CD14-positive monocyte (primary cell): ENCODE measurements around the gene IRS2. TPM values are rescaled to one million over a fixed set of nuclear protein-coding genes. Genes with fewer than 3 reads are reported as not detected.

Experiments used
- DNase-seq, 3 donors: peaks; one replicate each; pipeline ENCODE4 v3.0.0-alpha.2; 2011 to 2022
- H2AFZ ChIP-seq: 2 replicates; pipeline ENCODE4 v1.6.0; 2012; ENCODE audit warnings: mild to moderate bottlenecking, low read depth, low read length, inconsistent platforms; ENCODE audit not compliant: insufficient read depth, poor library complexity, severe bottlenecking
- H3K27ac ChIP-seq, 2 donors: 1 replicate in 1 of 2; 2 replicates in 1 of 2; pipeline ENCODE4 v1.5.1; 2012 to 2013; ENCODE audit warnings: low read length in 2 of 2, control low read depth in 1 of 2, inconsistent platforms in 1 of 2, low read depth in 1 of 2, mild to moderate bottlenecking in 1 of 2
- H3K27me3 ChIP-seq, 2 donors: one replicate each; pipeline versions ENCODE4 v1.6.0 to v1.6.1; 2011 to 2013; ENCODE audit warnings: low read length in 2 of 2; ENCODE audit not compliant: control insufficient read depth in 2 of 2, insufficient read depth in 2 of 2
- H3K36me3 ChIP-seq, 2 donors: replicated peaks in 1 of 2; 1 replicate in 1 of 2; 2 replicates in 1 of 2; pipeline versions ENCODE4 v1.5.1 to v1.6.1; 2012 to 2013; ENCODE audit warnings: low read length in 2 of 2, control low read depth in 1 of 2, inconsistent platforms in 1 of 2, mild to moderate bottlenecking in 1 of 2; ENCODE audit not compliant: insufficient read depth in 2 of 2, control insufficient read depth in 1 of 2
- H3K4me1 ChIP-seq, 2 donors: 1 replicate in 1 of 2; 2 replicates in 1 of 2; pipeline versions ENCODE4 v1.5.1 to v1.6.1; 2012 to 2013; ENCODE audit warnings: low read length in 2 of 2, control low read depth in 1 of 2, inconsistent platforms in 1 of 2, mild to moderate bottlenecking in 1 of 2, moderate library complexity in 1 of 2; ENCODE audit not compliant: insufficient read depth in 2 of 2, control insufficient read depth in 1 of 2
- H3K4me2 ChIP-seq: replicated peaks from 2 replicates; pipeline ENCODE3; 2012; ENCODE audit warnings: low read length, moderate library complexity, mild to moderate bottlenecking; ENCODE audit not compliant: poor library complexity, severe bottlenecking; ENCODE audit errors: extremely low read depth
- H3K4me3 ChIP-seq, 3 experiments: fragments of 200-600 bp in 1 of 3; sonication (generic) in 1 of 3; replicated peaks in 1 of 3; 1 replicate in 2 of 3; 2 replicates in 1 of 3; pipeline ENCODE4 v1.5.1; 2011 to 2013; ENCODE audit warnings: low read length in 3 of 3, mild to moderate bottlenecking in 3 of 3, control low read depth in 2 of 3, low read depth in 2 of 3, inconsistent platforms in 1 of 3, moderate library complexity in 1 of 3
- H3K79me2 ChIP-seq: 2 replicates; pipeline ENCODE4 v1.6.0; 2012; ENCODE audit warnings: mild to moderate bottlenecking, control low read depth, inconsistent platforms, low read length, moderate library complexity; ENCODE audit not compliant: insufficient read depth
- H3K9ac ChIP-seq: 2 replicates; pipeline ENCODE4 v1.6.0; 2017; ENCODE audit warnings: low read length, mild to moderate bottlenecking; ENCODE audit not compliant: insufficient read depth, poor library complexity, severe bottlenecking
- H3K9me3 ChIP-seq, 2 donors: replicated peaks in 1 of 2; 1 replicate in 1 of 2; 2 replicates in 1 of 2; pipeline versions ENCODE4 v1.5.1 to v1.6.1; 2012 to 2013; ENCODE audit warnings: low read length in 2 of 2, control low read depth in 1 of 2; ENCODE audit not compliant: control insufficient read depth in 1 of 2, insufficient read depth in 1 of 2
- H4K20me1 ChIP-seq: 2 replicates; pipeline ENCODE4 v1.6.0; 2012; ENCODE audit warnings: mild to moderate bottlenecking, low read length, control low read depth, moderate library complexity; ENCODE audit not compliant: insufficient read depth
- H3K27ac Mint-ChIP-seq, 7 donors: one replicate each; pipeline ENCODE4 v1.8.0; 2020; ENCODE audit warnings: mild to moderate bottlenecking in 7 of 7, mixed read lengths in 7 of 7, moderate library complexity in 6 of 7, inconsistent platforms in 2 of 7
- H3K27me3 Mint-ChIP-seq, 3 donors: one replicate each; pipeline ENCODE4 v1.8.0; 2021 to 2022; ENCODE audit warnings: low read depth in 3 of 3, mild to moderate bottlenecking in 3 of 3, mixed read lengths in 3 of 3, moderate library complexity in 3 of 3, inconsistent platforms in 1 of 3
- H3K36me3 Mint-ChIP-seq, 2 donors: one replicate each; pipeline ENCODE4 v1.8.0; 2020; ENCODE audit warnings: mixed read lengths in 2 of 2, inconsistent platforms in 1 of 2, mild to moderate bottlenecking in 1 of 2
- H3K4me1 Mint-ChIP-seq: one replicate; pipeline ENCODE4 v1.8.0; 2020; ENCODE audit warnings: mild to moderate bottlenecking, mixed read lengths
- H3K4me3 Mint-ChIP-seq, 2 donors: one replicate each; pipeline ENCODE4 v1.8.0; 2020; ENCODE audit warnings: mild to moderate bottlenecking in 2 of 2, mixed read lengths in 2 of 2, moderate library complexity in 1 of 2
- H3K9me3 Mint-ChIP-seq, 7 donors: one replicate each; pipeline ENCODE4 v1.8.0; 2020 to 2022; ENCODE audit warnings: mixed read lengths in 7 of 7, mild to moderate bottlenecking in 6 of 7, moderate library complexity in 6 of 7, inconsistent platforms in 2 of 7
- CTCF ChIP-seq: fragments of 200-600 bp; IDR thresholded peaks from one replicate; pipeline ENCODE4 v1.8.0; 2022; ENCODE audit warnings: antibody characterized with exemption, mild to moderate bottlenecking
- WGBS: methylation state at CpG from one replicate; pipeline ENCODE4 v1.1.5; 2013; ENCODE audit warnings: missing lambda C conversion rate; ENCODE audit not compliant: insufficient coverage; 5-methylcytosine and 5-hydroxymethylcytosine counted together
- intact Hi-C, 2 donors: fragments of 100-400 bp; cut with micrococcal nuclease; formaldehyde crosslinking; loops; one replicate each; pipeline versions ENCODE4 v1.15.0 to v1.15.1; 2023
- polyA plus RNA-seq, 3 donors: library from polyadenylated mRNA; depleted of rRNA in 1 of 3; unstranded in 2 of 3; stranded (reverse) in 1 of 3; fragments of 300-500 nt in 2 of 3; fragments of >200 nt in 1 of 3; fragmentation: Illumina TruSeq in 2 of 3; gene quantifications; 1 replicate in 2 of 3; 2 replicates in 1 of 3; pipeline ENCODE4 v1.2.3, GENCODE V29; 2012 to 2021

The IRS2 gene
- polyA plus RNA-seq, 3 donors: 2.4 to 27.1 (median 3.5) TPM

DNA sequence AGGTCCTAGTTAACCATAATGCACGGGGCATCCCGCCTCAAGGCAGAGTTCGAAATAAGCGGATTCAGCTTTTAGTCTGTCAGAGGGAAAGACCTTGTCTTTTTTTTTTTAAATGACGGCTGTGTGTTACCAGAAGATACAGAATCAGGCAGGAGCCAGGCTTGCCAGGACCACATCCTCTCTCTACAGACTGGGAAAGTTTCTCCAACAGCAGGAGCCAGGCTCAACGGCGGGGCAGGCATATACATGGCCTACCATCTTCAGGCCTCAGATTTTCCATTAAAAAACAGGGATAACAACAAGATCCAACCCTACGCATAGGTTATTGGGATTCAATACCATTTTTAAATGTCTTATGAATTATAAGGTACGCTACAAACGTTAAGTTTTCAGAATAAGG is 17.8 kb downstream of the IRS2 start:
- H3K79me2 ChIP-seq: peaks cover 91% of the 10 kb centered on the region

DNA sequence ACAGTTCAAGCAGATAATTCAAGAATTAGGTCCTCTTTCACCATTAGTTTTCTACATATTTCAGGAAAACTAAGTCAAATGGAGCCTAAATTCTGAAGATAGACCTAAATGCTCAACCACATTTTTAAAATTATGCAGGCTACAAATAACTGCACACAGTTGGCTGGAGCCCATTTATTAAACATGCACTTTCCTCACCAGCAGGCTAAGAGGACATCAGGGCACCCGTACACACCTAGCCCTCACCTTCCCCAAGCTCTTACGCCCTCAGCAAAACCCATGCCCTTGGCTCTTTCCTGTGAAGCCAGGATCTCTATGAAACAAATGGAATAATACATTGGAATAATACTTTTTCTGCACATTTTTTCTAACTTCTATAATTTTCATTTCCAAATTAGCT is 18.2 kb downstream of the IRS2 start:
- Mint-ChIP-seq H3K27me3 (peaks cover 0 to 5% (median 0%) of the 10 kb centered on the region in 3 donors), H3K4me1 (peaks cover 36% of the 10 kb centered on the region), H3K27ac (peak overlapping the region in 1 of 7 donors; percentile 42), H3K9me3 (no peaks in the 10 kb centered on the region), H3K4me3 (no peak overlapping the region), H3K36me3 (peaks cover 40 to 68% of the 10 kb centered on the region in 2 donors)
- Histone ChIP-seq H3K79me2 (peaks cover 91% of the 10 kb centered on the region), H3K4me1 (no peaks in the 10 kb centered on the region), H4K20me1 (peaks cover 97% of the 10 kb centered on the region), H3K27me3 (no peaks in the 10 kb centered on the region), H3K4me3 (no peak overlapping the region), H3K9ac (no peak overlapping the region), H3K27ac (no peak overlapping the region), H3K9me3 (no peaks in the 10 kb centered on the region), H2AFZ (no peak overlapping the region), H3K36me3 (peaks cover 22 to 58% of the 10 kb centered on the region in 2 donors), H3K4me2 (no peak overlapping the region)
- no peak for DNase-seq
- intact Hi-C loops: no loop called here
- WGBS: no CpG with 5 or more reads among the region's 2 CpGs
- no peak for TF ChIP-seq CTCF

More for the DNA sequence above, 17.8 kb downstream of the IRS2 start:
- Mint-ChIP-seq H3K27ac (peak overlapping the region in 1 of 7 donors; percentile 42), H3K9me3 (no peaks in the 10 kb centered on the region), H3K4me1 (peaks cover 38% of the 10 kb centered on the region), H3K4me3 (no peak overlapping the region), H3K27me3 (peaks cover 0 to 5% (median 0%) of the 10 kb centered on the region in 3 donors), H3K36me3 (peaks cover 44 to 70% of the 10 kb centered on the region in 2 donors)
- Histone ChIP-seq H4K20me1 (peaks cover 97% of the 10 kb centered on the region), H3K27ac (no peak overlapping the region), H3K4me3 (no peak overlapping the region), H3K4me1 (no peaks in the 10 kb centered on the region), H3K36me3 (peaks cover 22 to 62% of the 10 kb centered on the region in 2 donors), H3K9me3 (no peaks in the 10 kb centered on the region), H3K9ac (no peak overlapping the region), H3K4me2 (no peak overlapping the region), H2AFZ (no peak overlapping the region), H3K27me3 (no peaks in the 10 kb centered on the region)
- TF ChIP-seq CTCF: no peak
- intact Hi-C loops: no loop called here
- DNase-seq: no peak
- WGBS: 94% methylated on average over 6 of the region's 10 CpGs
